Erythroblast (primary cell): ENCODE data around the gene BPIFB2.

ENCODE experiments used
- DNase-seq, 2 experiments: peaks; one replicate each; lab custom pipeline; 2025; lab: John Stamatoyannopoulos, UW
- GATA1 ChIP-seq: IDR thresholded peaks from 2 replicates; pipeline ENCODE4 v1.6.1; 2011; ENCODE audit warnings: low read depth, mild to moderate bottlenecking, control low read depth, low read length, moderate library complexity
- POLR2A ChIP-seq: IDR thresholded peaks from 2 replicates; pipeline ENCODE4 v1.6.1; 2011; ENCODE audit warnings: mild to moderate bottlenecking, low read length

Gene BPIFB2

DNA sequence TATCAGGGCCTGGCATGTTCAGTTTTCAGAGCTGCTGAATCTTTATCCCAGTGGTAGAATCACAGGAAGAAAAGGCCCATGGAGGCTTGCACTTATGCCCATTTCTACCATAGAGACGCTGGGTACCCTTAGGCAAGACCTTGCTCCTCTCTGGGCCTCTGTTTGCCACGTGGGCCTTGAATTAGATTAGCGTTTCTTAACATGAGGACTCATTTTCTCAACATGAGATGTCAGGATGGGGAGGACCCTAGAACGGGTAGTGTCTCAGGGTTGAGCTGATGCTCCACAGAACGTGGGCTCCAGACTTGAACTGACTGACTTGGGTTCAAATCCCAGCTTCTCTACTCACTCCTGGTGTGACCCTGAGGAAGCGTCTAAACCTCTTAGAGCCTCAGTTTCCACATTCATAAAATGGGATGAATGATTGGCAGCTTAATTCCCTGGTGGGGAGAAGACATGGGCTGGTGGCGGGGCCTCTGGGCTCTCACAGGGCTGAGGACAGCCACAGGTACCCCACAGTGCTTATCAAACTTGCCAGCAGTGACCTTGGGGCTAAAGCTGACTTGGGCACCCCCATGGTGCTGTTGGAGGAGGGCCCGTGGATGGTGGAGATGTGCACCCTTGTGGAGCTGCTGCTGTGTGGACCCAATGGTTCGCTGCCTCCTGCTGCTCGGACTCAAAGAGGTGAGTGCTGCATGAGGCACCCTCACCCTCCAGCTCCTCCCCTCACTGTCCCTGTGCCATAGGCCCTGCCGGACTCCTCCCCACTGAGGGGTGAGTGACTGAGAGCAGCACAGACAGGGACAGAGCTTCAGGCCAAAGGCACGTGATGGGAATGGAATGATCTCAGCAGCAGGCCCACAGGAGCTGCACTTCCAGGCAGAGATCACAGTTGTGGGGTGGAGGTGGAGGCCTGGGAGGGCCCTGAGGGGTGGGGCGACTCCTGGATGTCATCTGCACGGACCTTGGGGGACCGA, 31.5 kb upstream of the BPIFB2 start:
- no peak for TF ChIP-seq GATA1
- TF ChIP-seq POLR2A, result no peak
- no peak for DNase-seq

DNA sequence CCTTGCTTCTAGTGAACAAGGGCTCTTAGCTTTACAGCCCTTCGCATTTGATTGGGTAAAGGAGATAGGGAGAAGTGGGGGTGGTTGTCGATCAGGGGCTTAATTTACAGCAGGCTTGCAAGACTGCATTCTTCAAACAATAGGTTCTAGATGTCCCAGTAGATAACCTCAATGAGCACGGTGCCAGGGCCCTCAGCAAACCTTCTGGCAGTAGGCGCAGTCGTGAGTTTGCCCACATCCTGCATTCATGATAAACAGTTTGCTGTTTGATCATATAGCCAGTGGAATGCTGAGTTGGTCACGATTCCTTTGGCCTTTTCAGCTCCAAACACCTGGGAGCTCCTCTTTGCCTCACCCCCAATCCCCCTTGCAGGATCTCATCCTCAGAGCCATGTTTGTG, 30.8 kb upstream of the BPIFB2 start:
- TF ChIP-seq GATA1 (no peak), POLR2A (no peak)
- DNase-seq, result no peak

DNA sequence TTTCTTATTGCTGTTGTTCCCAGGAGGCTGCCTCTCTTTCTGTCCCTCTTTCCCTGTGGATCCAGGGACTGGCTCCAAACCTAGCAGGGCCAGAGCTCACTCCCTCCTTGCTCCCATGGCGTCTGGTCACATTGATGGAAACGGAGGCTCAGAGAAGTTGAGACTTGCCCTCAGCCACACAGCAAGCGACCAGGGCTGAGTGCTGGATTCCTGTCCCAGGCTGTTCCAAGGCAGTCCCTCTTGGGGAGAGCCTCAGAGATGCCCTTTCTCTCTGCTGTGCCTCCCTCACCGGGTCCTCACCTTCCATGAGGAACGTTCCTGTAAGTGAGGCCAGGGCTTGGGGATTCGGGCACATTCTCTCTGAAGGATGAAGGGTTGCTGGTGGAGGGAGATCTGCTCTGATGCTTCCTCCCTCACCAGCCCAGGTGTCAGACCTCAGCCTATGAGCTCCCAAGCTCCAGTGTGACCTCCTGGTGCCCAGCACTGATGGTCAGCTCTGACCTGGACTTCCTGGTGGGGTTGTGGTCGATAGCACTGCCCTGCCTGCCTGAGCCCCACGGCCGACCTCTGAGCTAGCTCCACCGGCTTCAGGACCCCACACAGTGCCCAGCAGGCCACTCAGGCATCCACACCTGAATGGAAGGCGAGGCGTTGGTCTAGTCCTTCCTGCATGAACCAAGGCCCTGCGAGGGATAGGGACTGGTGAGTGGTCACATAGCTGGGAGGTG, 30.1 kb upstream of the BPIFB2 start:
- no peak for DNase-seq
- TF ChIP-seq GATA1 (no peak), POLR2A (no peak)

DNA sequence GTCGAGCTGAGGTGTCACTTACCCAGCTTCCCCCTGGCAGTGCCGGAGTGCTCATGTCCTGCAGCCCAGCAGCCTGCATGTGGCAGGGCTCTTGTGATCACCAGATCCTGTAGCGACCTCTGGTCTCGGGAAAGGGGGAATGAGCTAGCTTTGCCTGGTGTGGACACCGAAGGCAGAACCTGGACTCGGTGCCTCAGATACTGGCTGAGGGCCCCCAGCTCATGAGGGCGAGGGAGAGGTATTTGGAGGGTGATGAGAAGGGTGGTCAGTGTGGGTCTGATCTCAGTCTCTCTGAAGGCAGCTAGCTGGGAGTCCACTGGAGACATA, 29.5 kb upstream of the BPIFB2 start:
- no peak for TF ChIP-seq GATA1
- no peak for DNase-seq

DNA sequence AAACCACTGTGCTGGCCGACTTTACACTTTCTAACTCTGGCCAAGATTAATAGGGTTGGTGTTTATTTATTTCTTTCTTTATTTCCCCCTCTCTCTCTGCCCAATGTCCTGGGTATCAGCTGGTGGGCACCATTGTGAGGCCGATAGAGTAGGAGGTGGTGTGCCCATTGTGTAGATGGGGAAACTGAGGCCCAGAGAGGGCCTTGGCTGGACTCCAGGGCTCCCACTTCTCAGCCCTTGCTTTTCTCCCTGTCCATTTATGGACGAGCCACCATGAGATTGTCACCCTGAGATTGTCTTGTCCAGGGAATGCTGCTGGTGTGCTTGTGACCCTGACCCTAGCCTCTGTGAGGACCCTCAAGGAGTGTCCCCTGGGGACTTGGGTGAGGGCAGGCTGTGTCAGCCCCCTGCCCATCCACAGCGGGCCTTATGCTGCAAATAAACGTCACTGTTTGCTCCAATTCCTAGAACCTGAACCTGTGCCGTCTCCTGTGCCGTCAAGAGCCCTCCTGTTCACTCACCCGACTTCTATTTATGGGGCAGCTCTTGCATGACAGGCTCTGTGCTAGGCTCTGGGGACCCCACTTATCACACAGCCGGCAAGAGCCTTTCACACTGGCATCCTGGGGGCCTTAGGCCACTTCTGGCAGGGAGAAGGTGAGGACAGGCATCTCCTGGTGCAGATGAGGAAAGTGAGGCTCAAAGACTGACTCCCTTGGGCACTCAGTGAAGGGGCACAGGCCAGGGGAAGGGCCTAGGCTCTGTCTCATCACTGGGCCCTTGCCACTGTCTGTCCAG, 28.1 kb upstream of the BPIFB2 start:
- TF ChIP-seq GATA1 (no peak), POLR2A (no peak)
- DNase-seq, result no peak

DNA sequence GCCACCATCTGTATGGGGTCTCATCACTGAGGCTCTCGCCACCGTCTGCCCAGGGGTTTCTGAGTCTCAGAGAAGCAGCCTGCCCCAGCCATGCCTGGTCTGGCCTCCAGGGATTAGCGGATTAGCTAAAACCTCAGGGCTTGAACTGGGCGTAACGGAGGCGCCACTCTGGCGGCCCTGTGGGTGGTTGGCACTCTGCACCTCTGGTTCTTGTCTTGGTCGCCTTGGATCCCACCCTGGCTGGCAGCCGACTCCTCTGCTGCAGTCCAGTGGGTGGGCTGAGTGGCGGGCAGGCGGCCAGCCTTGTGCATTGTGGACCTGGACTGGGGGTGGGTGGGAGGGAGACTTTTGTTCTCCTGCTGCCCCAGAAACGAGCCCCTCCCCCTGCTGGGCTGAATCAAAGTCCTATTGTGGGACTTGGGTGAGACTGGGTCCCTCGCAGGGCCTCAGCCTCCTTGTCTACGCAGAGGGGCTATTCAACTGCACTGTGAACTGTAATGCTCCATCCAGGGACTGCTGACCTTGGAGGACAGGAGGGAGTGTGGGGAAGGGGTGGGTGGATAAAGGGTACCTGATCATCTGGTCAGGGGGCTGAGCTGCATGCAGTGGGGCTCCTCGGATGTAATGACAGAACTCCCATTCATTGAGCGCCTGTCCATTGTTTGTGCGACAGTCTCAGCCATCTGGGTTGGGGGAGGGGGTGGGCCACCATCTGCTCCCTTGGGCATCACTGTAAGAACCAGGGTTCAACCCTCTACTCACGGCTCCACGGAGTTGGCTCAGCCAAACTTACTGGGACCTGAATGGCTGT, 27.2 kb upstream of the BPIFB2 start:
- no peak for TF ChIP-seq GATA1
- TF ChIP-seq POLR2A, result no peak
- no peak for DNase-seq

DNA sequence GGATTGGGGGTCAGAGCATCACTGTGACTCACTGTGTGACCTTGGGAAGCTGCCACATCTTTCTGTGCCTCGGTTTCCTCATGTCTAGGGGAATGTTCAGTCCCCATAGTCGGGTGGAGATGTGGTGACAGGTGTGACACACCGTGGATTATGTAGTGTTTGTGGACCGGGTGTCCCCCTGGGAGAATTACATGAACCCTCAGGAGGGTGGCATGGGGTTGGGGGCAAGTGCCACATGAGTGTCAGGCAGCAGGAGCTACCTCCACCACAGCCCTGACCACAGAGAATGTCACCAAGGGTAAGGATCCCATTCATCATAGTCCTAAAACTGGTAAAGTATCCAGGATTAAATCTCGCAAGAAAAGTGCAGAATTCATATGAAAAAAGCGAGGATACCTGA, 26.5 kb upstream of the BPIFB2 start:
- TF ChIP-seq GATA1, result no peak
- TF ChIP-seq POLR2A, result no peak
- DNase-seq, result no peak

DNA sequence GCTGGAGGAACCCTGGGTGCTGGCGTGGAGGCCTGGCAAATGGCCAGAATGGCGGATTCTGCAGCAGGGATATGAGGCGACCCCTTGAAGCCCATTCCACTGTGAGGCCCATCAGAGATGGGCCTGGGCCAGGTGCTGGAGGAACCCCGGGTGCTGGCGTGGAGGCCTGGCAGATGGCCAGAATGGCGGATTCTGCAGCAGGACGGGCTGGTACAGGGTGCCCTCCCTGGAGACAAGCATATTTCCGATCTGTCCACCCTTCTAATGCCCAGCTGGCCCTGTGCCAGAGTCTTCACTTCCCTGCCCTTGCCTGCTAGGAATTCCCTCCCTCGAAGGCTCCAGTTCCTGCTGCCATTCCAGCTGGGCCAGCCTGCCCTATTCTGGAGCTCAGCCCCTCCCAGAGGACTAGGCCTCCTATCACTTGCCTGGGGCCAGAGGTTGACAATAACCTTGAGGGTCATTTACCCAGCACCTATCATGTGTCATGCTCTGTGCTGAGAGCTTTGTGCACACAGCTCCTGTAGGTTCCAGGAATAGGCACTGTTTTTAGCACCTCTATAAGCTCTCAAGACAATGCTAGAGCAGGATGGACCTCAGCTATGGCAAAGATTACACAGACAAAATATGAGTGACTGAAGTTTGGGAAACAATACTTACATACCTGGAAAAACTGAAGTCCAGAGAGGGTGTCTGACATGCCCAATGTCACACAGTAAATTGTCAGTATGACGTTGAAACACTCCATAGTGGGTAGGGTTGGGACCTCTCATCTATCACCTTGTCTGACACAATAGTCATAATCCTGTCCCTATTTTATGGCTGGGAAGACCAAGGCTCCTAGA, 24.7 kb upstream of the BPIFB2 start:
- TF ChIP-seq POLR2A (no peak), GATA1 (no peak)

DNA sequence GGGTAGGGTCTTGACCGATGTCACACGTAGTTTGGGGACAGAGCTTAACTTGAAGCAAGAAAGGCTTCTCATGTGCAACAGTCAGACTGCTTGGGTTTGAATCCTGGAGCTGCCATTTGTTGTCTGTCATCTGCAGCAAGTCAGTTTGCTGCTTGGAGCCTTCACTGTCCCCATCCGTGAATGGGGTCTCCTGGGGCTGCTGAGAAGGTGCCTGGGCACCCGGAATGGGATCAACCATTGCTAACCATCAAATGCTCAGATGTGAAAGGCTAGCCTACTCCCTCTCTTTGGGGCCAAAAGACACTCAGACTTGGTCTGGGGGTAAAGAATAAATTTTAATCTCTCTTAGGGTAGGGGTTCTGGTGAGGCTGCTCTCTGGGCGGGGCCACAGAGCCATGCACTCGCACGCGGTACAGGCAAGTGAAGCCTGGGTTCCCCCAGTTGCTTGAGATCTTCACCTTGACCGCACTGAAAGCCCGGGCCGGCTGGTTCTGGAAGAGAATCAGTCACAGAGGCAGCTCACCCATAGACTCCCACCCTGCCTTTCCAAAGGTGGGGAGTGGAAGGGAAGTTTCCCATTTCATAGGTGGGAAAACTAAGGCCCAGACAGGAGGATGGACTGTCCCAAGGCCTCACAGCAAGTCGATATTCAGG, 23.9 kb upstream of the BPIFB2 start:
- no peak for DNase-seq
- TF ChIP-seq GATA1, result no peak

More for the DNA sequence above, 24.7 kb upstream of the BPIFB2 start:
- no peak for DNase-seq

DNA sequence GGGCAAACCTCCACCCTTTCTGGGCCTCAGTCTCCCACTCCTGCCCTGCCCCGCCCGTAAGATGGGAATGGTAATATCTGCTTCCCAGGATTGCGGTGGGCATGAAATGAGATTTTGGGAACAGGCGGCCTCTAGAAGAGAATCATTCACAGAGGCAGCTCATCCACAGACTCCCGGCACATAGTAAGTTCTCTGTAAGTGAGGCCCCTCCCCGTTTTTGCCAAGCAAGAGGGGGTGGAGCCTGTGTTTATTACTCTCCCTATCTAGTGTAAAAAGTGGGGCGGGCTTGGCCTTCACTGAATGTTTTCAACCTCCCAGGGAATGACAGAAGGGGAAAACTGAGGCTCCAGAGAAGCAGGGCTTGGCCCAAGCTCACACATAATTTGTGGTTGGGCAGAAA, 23.3 kb upstream of the BPIFB2 start:
- TF ChIP-seq GATA1, result no peak
- no peak for TF ChIP-seq POLR2A
- DNase-seq, result no peak

DNA sequence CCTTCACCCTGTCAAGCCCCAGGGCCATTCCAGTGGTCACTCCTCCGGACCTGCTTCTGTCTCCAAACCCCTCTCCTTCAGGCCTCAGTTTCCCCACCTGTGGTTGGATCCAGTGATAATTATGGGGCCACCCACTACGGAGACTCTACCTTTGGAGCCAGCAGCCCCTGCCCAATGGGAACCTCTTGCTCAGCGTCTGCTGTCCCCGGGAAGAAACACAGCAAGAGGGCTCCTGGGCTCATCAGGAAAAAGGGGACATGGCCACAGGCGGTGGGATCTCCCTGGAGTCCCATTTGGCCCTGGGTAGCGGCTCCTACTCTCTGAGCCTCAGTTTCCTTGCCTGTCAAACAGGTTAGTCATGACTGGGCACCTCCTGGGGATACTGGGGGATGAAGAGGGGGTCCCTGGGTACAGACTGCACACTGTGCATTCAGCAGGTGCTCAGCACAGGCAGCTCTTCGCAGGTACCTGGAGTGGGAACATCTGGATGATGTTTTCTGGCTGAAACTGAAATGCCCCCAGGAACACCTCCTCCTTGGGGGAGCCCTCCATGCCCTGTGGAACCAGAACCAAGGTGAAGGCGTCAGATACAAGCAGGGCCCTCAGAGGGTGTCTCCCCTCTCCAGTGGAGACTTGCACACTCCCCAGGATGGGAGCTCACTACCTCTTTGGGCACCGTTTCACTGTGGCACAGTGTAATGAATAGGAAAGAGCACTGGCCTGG, 22.7 kb upstream of the BPIFB2 start:
- no peak for DNase-seq
- TF ChIP-seq POLR2A (no peak), GATA1 (no peak)

DNA sequence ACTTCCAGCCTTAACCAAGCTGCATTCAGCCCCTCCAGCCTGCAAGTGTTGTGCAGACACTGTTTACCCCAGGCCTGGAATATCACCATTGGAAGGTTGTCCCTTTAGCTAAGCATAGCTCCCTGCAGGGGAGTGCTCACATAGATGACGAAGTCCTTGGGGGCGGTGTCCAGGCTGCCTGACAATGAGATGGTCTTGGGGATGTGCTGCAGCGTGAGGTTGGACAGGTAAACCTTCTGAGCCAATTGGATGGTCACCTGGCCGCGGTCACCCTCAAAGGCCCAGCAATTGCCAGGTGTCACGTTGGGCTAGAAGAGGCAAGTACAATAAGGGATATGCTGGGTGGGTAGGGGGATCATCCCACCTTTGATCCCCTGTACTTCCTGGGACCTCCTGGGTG, 21.9 kb upstream of the BPIFB2 start:
- no peak for DNase-seq
- TF ChIP-seq GATA1, result no peak
- no peak for TF ChIP-seq POLR2A
